WTC11 (cell line): ENCODE measurements around the gene NDUFAF7. TPM values are rescaled to one million over a fixed set of nuclear protein-coding genes. Genes with fewer than 3 reads are reported as not detected.

ENCODE experiments used
- ATAC-seq: fragments of 200-7000 bp; cut with Tn5 transposase; 2 replicates; pipeline ENCODE4 v1.10.0; 2021; ENCODE audit warnings: mild to moderate bottlenecking, moderate library complexity
- CTCF ChIA-PET: fragments of 300-600 bp; sonication (Branson Sonifier 250); formaldehyde crosslinking; loops from one replicate; lab custom pipeline; 2021; ENCODE audit warnings: antibody characterized with exemption; lab: Charles Lee
- POLR2A ChIA-PET: fragments of 350-600 bp; sonication (Branson Sonifier 250); formaldehyde crosslinking; loops from one replicate; lab custom pipeline; 2021; ENCODE audit warnings: antibody characterized with exemption; lab: Charles Lee
- DNase-seq: peaks from one replicate; pipeline ENCODE4 v3.0.0; 2021; ENCODE audit warnings: low spot score
- H3K27ac Mint-ChIP-seq: 2 replicates; pipeline ENCODE4 v1.8.0; 2021; ENCODE audit warnings: mixed read lengths
- H3K27me3 Mint-ChIP-seq: 2 replicates; pipeline ENCODE4 v1.8.0; 2021; ENCODE audit warnings: low read depth, mild to moderate bottlenecking, moderate library complexity, mixed read lengths
- H3K36me3 Mint-ChIP-seq: 2 replicates; pipeline ENCODE4 v1.8.0; 2021; ENCODE audit warnings: mixed read lengths
- H3K4me1 Mint-ChIP-seq: 2 replicates; pipeline ENCODE4 v1.8.0; 2022; ENCODE audit warnings: mixed read lengths
- H3K4me3 Mint-ChIP-seq: 2 replicates; pipeline ENCODE4 v1.8.0; 2021; ENCODE audit warnings: mild to moderate bottlenecking, moderate library complexity, mixed read lengths
- H3K9me3 Mint-ChIP-seq: 2 replicates; pipeline ENCODE4 v1.8.0; 2021; ENCODE audit warnings: mixed read lengths
- EMX1 ChIP-seq: fragments of 250-450 bp; sonication (Bioruptor Pico); IDR thresholded peaks from 2 replicates; pipeline ENCODE4 v1.8.0; 2021; ENCODE audit warnings: mild to moderate bottlenecking
- ETV6 ChIP-seq: sonication (generic); formaldehyde crosslinking; IDR thresholded peaks from 2 replicates; pipeline ENCODE4 v1.8.1; 2022; ENCODE audit warnings: mild to moderate bottlenecking, missing genetic modification reagents
- GRHL2 ChIP-seq: fragments of 250-450 bp; sonication (Bioruptor Pico); IDR thresholded peaks from 2 replicates; pipeline ENCODE4 v1.8.0; 2022; ENCODE audit warnings: mild to moderate bottlenecking, moderate library complexity; ENCODE audit not compliant: insufficient replicate concordance, severe bottlenecking
- HMGA2 ChIP-seq: fragments of 250-450 bp; sonication (Bioruptor Pico); IDR thresholded peaks from 2 replicates; pipeline ENCODE4 v1.4.0; 2021; ENCODE audit warnings: mild to moderate bottlenecking, moderate library complexity
- NFATC4 ChIP-seq: fragments of 250-450 bp; sonication (Bioruptor Pico); IDR thresholded peaks from 2 replicates; pipeline ENCODE4 v1.9.0; 2021; ENCODE audit warnings: mild to moderate bottlenecking
- NFYB ChIP-seq: sonication (generic); formaldehyde crosslinking; conservative IDR thresholded peaks from 2 replicates; pipeline ENCODE4 v1.8.0; 2022; ENCODE audit warnings: low read depth, missing genetic modification reagents
- ZNF416 ChIP-seq: fragments of 250-450 bp; sonication (Bioruptor Pico); IDR thresholded peaks from 2 replicates; pipeline ENCODE4 v1.9.0; 2021; ENCODE audit warnings: mild to moderate bottlenecking, inconsistent platforms
- ZNF671 ChIP-seq: fragments of 250-450 bp; sonication (Bioruptor Pico); IDR thresholded peaks from 2 replicates; pipeline ENCODE4 v1.8.0; 2021; ENCODE audit warnings: mild to moderate bottlenecking
- total RNA-seq: library from RNA; stranded (reverse); gene quantifications from 3 replicates; pipeline ENCODE4 v1.2.3, GENCODE V29; 2021
- TF ChIP-seq, protein P1 (sequence below): sonication (generic); formaldehyde crosslinking; IDR thresholded peaks from 2 replicates; pipeline ENCODE4 v1.8.0; 2022; ENCODE audit warnings: mild to moderate bottlenecking, missing genetic modification reagents
- TF ChIP-seq, protein P2 (sequence below): sonication (generic); formaldehyde crosslinking; IDR thresholded peaks from 2 replicates; pipeline ENCODE4 v1.8.1; 2022; ENCODE audit warnings: mild to moderate bottlenecking, moderate library complexity, missing genetic modification reagents
- TF ChIP-seq, protein P3 (sequence below): fragments of 250-450 bp; sonication (Bioruptor Pico); IDR thresholded peaks from 2 replicates; pipeline ENCODE4 v1.9.0; 2021; ENCODE audit warnings: mild to moderate bottlenecking
- TF ChIP-seq, protein P4 (sequence below): sonication (generic); formaldehyde crosslinking; IDR thresholded peaks from 2 replicates; pipeline ENCODE4 v1.8.1; 2022; ENCODE audit warnings: missing genetic modification reagents, borderline replicate concordance
- TF ChIP-seq, protein P5 (sequence below): sonication (generic); formaldehyde crosslinking; IDR thresholded peaks from 2 replicates; pipeline ENCODE4 v1.8.0; 2022; ENCODE audit warnings: missing genetic modification reagents
- TF ChIP-seq, protein P6 (sequence below): sonication (generic); formaldehyde crosslinking; IDR thresholded peaks from 2 replicates; pipeline ENCODE4 v1.8.1; 2022; ENCODE audit warnings: low read depth, missing genetic modification reagents, borderline replicate concordance
- TF ChIP-seq, protein P7 (sequence below): fragments of 250-450 bp; sonication (Bioruptor Pico); IDR thresholded peaks from 2 replicates; pipeline ENCODE4 v1.8.0; 2021; ENCODE audit warnings: mild to moderate bottlenecking
- TF ChIP-seq, protein P8 (sequence below): sonication (generic); formaldehyde crosslinking; IDR thresholded peaks from 2 replicates; pipeline ENCODE4 v1.8.0; 2023; ENCODE audit warnings: missing genetic modification reagents

NDUFAF7 gene
- total RNA-seq, 1 experiment from 2014 or later, result 57.8 TPM

GRCh38 chr2:37226863-37227262, 4.6 kb upstream of the NDUFAF7 start (continued):
- TF ChIP-seq, protein P1, sequence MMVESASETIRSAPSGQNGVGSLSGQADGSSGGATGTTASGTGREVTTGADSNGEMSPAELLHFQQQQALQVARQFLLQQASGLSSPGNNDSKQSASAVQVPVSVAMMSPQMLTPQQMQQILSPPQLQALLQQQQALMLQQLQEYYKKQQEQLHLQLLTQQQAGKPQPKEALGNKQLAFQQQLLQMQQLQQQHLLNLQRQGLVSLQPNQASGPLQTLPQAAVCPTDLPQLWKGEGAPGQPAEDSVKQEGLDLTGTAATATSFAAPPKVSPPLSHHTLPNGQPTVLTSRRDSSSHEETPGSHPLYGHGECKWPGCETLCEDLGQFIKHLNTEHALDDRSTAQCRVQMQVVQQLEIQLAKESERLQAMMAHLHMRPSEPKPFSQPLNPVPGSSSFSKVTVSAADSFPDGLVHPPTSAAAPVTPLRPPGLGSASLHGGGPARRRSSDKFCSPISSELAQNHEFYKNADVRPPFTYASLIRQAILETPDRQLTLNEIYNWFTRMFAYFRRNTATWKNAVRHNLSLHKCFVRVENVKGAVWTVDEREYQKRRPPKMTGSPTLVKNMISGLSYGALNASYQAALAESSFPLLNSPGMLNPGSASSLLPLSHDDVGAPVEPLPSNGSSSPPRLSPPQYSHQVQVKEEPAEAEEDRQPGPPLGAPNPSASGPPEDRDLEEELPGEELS, result no peak
- no peak for TF ChIP-seq ZNF671 (CRISPR knock-in tag)

GRCh38 chr2:37228788-37229187, 2.7 kb upstream of the NDUFAF7 start:
- H3K27me3 Mint-ChIP-seq, result no peaks in the 10 kb centered on the region
- peaks cover 35% of the 10 kb centered on the region for H3K36me3 Mint-ChIP-seq
- H3K4me1 Mint-ChIP-seq, result peaks cover 55% of the 10 kb centered on the region
- DNase-seq (no peak), ATAC-seq (no peak)
- TF ChIP-seq ETV6 (CRISPR knock-in tag) (no peak), EMX1 (CRISPR knock-in tag) (no peak), NFYB (CRISPR knock-in tag) (no peak), HMGA2 (no peak)
- TF ChIP-seq, protein P2, sequence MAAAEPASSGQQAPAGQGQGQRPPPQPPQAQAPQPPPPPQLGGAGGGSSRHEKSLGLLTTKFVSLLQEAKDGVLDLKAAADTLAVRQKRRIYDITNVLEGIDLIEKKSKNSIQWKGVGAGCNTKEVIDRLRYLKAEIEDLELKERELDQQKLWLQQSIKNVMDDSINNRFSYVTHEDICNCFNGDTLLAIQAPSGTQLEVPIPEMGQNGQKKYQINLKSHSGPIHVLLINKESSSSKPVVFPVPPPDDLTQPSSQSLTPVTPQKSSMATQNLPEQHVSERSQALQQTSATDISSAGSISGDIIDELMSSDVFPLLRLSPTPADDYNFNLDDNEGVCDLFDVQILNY, result no peak
- TF ChIP-seq, protein P3, sequence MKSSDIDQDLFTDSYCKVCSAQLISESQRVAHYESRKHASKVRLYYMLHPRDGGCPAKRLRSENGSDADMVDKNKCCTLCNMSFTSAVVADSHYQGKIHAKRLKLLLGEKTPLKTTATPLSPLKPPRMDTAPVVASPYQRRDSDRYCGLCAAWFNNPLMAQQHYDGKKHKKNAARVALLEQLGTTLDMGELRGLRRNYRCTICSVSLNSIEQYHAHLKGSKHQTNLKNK (CRISPR knock-in tag), result no peak
- TF ChIP-seq, protein P4, sequence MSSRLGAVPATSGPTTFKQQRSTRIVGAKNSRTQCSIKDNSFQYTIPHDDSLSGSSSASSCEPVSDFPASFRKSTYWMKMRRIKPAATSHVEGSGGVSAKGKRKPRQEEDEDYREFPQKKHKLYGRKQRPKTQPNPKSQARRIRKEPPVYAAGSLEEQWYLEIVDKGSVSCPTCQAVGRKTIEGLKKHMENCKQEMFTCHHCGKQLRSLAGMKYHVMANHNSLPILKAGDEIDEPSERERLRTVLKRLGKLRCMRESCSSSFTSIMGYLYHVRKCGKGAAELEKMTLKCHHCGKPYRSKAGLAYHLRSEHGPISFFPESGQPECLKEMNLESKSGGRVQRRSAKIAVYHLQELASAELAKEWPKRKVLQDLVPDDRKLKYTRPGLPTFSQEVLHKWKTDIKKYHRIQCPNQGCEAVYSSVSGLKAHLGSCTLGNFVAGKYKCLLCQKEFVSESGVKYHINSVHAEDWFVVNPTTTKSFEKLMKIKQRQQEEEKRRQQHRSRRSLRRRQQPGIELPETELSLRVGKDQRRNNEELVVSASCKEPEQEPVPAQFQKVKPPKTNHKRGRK (CRISPR knock-in tag), result no peak
- TF ChIP-seq, protein P5, sequence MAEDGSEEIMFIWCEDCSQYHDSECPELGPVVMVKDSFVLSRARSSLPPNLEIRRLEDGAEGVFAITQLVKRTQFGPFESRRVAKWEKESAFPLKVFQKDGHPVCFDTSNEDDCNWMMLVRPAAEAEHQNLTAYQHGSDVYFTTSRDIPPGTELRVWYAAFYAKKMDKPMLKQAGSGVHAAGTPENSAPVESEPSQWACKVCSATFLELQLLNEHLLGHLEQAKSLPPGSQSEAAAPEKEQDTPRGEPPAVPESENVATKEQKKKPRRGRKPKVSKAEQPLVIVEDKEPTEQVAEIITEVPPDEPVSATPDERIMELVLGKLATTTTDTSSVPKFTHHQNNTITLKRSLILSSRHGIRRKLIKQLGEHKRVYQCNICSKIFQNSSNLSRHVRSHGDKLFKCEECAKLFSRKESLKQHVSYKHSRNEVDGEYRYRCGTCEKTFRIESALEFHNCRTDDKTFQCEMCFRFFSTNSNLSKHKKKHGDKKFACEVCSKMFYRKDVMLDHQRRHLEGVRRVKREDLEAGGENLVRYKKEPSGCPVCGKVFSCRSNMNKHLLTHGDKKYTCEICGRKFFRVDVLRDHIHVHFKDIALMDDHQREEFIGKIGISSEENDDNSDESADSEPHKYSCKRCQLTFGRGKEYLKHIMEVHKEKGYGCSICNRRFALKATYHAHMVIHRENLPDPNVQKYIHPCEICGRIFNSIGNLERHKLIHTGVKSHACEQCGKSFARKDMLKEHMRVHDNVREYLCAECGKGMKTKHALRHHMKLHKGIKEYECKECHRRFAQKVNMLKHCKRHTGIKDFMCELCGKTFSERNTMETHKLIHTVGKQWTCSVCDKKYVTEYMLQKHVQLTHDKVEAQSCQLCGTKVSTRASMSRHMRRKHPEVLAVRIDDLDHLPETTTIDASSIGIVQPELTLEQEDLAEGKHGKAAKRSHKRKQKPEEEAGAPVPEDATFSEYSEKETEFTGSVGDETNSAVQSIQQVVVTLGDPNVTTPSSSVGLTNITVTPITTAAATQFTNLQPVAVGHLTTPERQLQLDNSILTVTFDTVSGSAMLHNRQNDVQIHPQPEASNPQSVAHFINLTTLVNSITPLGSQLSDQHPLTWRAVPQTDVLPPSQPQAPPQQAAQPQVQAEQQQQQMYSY (CRISPR knock-in tag), result no peak
- TF ChIP-seq, protein P6, sequence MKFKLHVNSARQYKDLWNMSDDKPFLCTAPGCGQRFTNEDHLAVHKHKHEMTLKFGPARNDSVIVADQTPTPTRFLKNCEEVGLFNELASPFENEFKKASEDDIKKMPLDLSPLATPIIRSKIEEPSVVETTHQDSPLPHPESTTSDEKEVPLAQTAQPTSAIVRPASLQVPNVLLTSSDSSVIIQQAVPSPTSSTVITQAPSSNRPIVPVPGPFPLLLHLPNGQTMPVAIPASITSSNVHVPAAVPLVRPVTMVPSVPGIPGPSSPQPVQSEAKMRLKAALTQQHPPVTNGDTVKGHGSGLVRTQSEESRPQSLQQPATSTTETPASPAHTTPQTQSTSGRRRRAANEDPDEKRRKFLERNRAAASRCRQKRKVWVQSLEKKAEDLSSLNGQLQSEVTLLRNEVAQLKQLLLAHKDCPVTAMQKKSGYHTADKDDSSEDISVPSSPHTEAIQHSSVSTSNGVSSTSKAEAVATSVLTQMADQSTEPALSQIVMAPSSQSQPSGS (CRISPR knock-in tag), result no peak
- no peaks in the 10 kb centered on the region for H3K9me3 Mint-ChIP-seq
- no peak overlapping the region; the same call in 1 of the 2 replicates for H3K4me3 Mint-ChIP-seq
- ChIA-PET CTCF (no interaction called here), POLR2A (no interaction called here)
- peak overlapping the region; percentile 55 for H3K27ac Mint-ChIP-seq

- ATAC-seq (no peak), DNase-seq (no peak)
- H3K4me1 Mint-ChIP-seq, result peaks cover 49% of the 10 kb centered on the region
- CTCF ChIA-PET, result no interaction called here
- H3K27ac Mint-ChIP-seq, result no peak overlapping the region
- H3K4me3 Mint-ChIP-seq, result no peak overlapping the region
- H3K9me3 Mint-ChIP-seq, result peaks cover 3% of the 10 kb centered on the region; the same call in 1 of the 2 replicates
- no peaks in the 10 kb centered on the region for H3K27me3 Mint-ChIP-seq
- H3K36me3 Mint-ChIP-seq, result peaks cover 35% of the 10 kb centered on the region
- POLR2A ChIA-PET, result interaction anchor here (1.3 kb wide), 1 partner anchor 33 kb away, joined by 5 read pairs; no protein-coding TSS in a partner anchor
- TF ChIP-seq GRHL2 (CRISPR knock-in tag) (no peak), NFATC4 (CRISPR knock-in tag) (no peak), ZNF416 (CRISPR knock-in tag) (no peak)
- TF ChIP-seq, protein P7, sequence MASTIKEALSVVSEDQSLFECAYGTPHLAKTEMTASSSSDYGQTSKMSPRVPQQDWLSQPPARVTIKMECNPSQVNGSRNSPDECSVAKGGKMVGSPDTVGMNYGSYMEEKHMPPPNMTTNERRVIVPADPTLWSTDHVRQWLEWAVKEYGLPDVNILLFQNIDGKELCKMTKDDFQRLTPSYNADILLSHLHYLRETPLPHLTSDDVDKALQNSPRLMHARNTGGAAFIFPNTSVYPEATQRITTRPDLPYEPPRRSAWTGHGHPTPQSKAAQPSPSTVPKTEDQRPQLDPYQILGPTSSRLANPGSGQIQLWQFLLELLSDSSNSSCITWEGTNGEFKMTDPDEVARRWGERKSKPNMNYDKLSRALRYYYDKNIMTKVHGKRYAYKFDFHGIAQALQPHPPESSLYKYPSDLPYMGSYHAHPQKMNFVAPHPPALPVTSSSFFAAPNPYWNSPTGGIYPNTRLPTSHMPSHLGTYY (CRISPR knock-in tag), result no peak
- TF ChIP-seq, protein P8, sequence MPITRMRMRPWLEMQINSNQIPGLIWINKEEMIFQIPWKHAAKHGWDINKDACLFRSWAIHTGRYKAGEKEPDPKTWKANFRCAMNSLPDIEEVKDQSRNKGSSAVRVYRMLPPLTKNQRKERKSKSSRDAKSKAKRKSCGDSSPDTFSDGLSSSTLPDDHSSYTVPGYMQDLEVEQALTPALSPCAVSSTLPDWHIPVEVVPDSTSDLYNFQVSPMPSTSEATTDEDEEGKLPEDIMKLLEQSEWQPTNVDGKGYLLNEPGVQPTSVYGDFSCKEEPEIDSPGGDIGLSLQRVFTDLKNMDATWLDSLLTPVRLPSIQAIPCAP, result no peak
- TF ChIP-seq, protein P6 (CRISPR knock-in tag), result no peak
Observed at GRCh38 chr2:37230581-37230980, 877 bp upstream of the NDUFAF7 start.
